SK-N-SH (cell line): ENCODE results near the gene CHST15. TPM values are rescaled to one million over a fixed set of nuclear protein-coding genes. Genes with fewer than 3 reads are reported as not detected.

ENCODE experiments used
- CTCF ChIA-PET: fragments of 300-600, 350-600 bp; formaldehyde crosslinking; extraction: SDS; loops from one replicate; lab custom pipeline; 2021; lab: Yijun Ruan, JAX
- POLR2A ChIA-PET: fragments of 350-600 bp; sonication (Branson Sonifier 250); formaldehyde crosslinking; extraction: SDS; loops from one replicate; lab custom pipeline; 2020; ENCODE audit warnings: antibody characterized with exemption, inconsistent platforms; lab: Yijun Ruan, JAX
- DNase-seq: peaks from one replicate; pipeline ENCODE4 v3.0.0; 2012
- H2AFZ ChIP-seq: fragments of 200-600 bp; sonication (generic); 2 replicates; pipeline ENCODE4 v1.8.1; 2016; ENCODE audit warnings: antibody characterized with exemption, mild to moderate bottlenecking, low read depth
- H3F3A ChIP-seq: fragments of 200-600 bp; sonication (generic); replicated peaks from 2 replicates; pipeline ENCODE3; 2016; ENCODE audit warnings: antibody characterized with exemption, mild to moderate bottlenecking; ENCODE audit not compliant: insufficient read depth
- H3K27ac ChIP-seq, 2 experiments: fragments of 200-500 bp in 1 of 2; fragments of 200-600 bp in 1 of 2; sonication (Bioruptor generic) in 1 of 2; sonication (generic), shearing (Covaris generic) in 1 of 2; 2 replicates each; pipeline versions ENCODE4 v1.5.1 to v1.6.1; 2014 to 2016; ENCODE audit warnings: low read depth in 2 of 2, inconsistent platforms in 1 of 2, low read length in 1 of 2, mild to moderate bottlenecking in 1 of 2, mixed read lengths in 1 of 2
- H3K27me3 ChIP-seq: fragments of 200-600 bp; sonication (generic), shearing (Covaris generic); 2 replicates; pipeline ENCODE4 v1.6.1; 2016; ENCODE audit warnings: mixed run types; ENCODE audit not compliant: insufficient read depth
- H3K36me3 ChIP-seq, 2 experiments: fragments of 200-500 bp in 1 of 2; fragments of 200-600 bp in 1 of 2; sonication (Bioruptor generic) in 1 of 2; sonication (generic) in 1 of 2; replicated peaks in 1 of 2; 2 replicates each; pipeline versions ENCODE3 to v1.5.1; 2014 to 2016; ENCODE audit warnings: low read length in 1 of 2, mild to moderate bottlenecking in 1 of 2; ENCODE audit not compliant: insufficient read depth in 2 of 2, control insufficient read depth in 1 of 2
- H3K4me1 ChIP-seq, 2 experiments: fragments of 200-500 bp in 1 of 2; fragments of 200-600 bp in 1 of 2; sonication (Bioruptor generic) in 1 of 2; sonication (generic), shearing (Covaris generic) in 1 of 2; 2 replicates each; pipeline versions ENCODE4 v1.5.1 to v1.6.1; 2014 to 2016; ENCODE audit warnings: low read depth in 1 of 2, low read length in 1 of 2, mixed run types in 1 of 2; ENCODE audit not compliant: insufficient read depth in 2 of 2, control insufficient read depth in 1 of 2
- H3K4me2 ChIP-seq: fragments of 200-600 bp; sonication (generic), shearing (Covaris generic); 2 replicates; pipeline ENCODE4 v1.6.1; 2017; ENCODE audit warnings: mixed run types
- H3K4me3 ChIP-seq, 2 experiments: fragments of 200-500 bp in 1 of 2; fragments of 200-600 bp in 1 of 2; sonication (Bioruptor generic) in 1 of 2; sonication (generic), shearing (Covaris generic) in 1 of 2; 2 replicates each; pipeline versions ENCODE4 v1.5.1 to v1.8.1; 2014 to 2016; ENCODE audit warnings: low read depth in 2 of 2, inconsistent platforms in 1 of 2, low read length in 1 of 2, mild to moderate bottlenecking in 1 of 2, mixed read lengths in 1 of 2, moderate library complexity in 1 of 2
- H3K79me2 ChIP-seq: fragments of 200-600 bp; sonication (generic); 2 replicates; pipeline ENCODE4 v1.8.1; 2017; ENCODE audit warnings: mild to moderate bottlenecking; ENCODE audit not compliant: insufficient read depth
- H3K9ac ChIP-seq: fragments of 200-600 bp; sonication (generic); 2 replicates; pipeline ENCODE4 v1.6.1; 2017; ENCODE audit warnings: mixed run types
- H3K9me2 ChIP-seq: fragments of 200-600 bp; sonication (generic); 2 replicates; pipeline ENCODE4 v1.6.1; 2017; ENCODE audit warnings: mixed run types
- H3K9me3 ChIP-seq: fragments of 200-600 bp; sonication (generic); 2 replicates; pipeline ENCODE4 v1.6.1; 2017; ENCODE audit warnings: mixed run types, mild to moderate bottlenecking, moderate library complexity
- H4K20me1 ChIP-seq: fragments of 200-600 bp; sonication (generic); 2 replicates; pipeline ENCODE4 v1.6.1; 2017; ENCODE audit warnings: mild to moderate bottlenecking, mixed run types; ENCODE audit not compliant: insufficient read depth
- EZH2phosphoT487 ChIP-seq: fragments of 200-600 bp; sonication (generic); IDR thresholded peaks from 2 replicates; pipeline ENCODE4 v1.6.1; 2017; ENCODE audit warnings: low read depth, mixed run types, mild to moderate bottlenecking, antibody characterized with exemption, moderate library complexity, borderline replicate concordance
- FOSL2 ChIP-seq: IDR thresholded peaks from 2 replicates; pipeline ENCODE4 v1.4.0; 2012; ENCODE audit warnings: low read depth, mild to moderate bottlenecking, moderate library complexity, borderline replicate concordance
- FOXM1 ChIP-seq: IDR thresholded peaks from 2 replicates; pipeline ENCODE4 v1.4.0; 2012; ENCODE audit warnings: low read depth, mild to moderate bottlenecking
- GATA2 ChIP-seq: sonication (generic); formaldehyde crosslinking; IDR thresholded peaks from 2 replicates; pipeline ENCODE4 v1.5.0; 2020; ENCODE audit warnings: mild to moderate bottlenecking, missing genetic modification reagents
- MXI1 ChIP-seq: IDR thresholded peaks from 2 replicates; pipeline ENCODE4 v1.6.1; 2012; ENCODE audit warnings: mild to moderate bottlenecking, low read depth, low read length, improper control_type of control experiment
- POLR2AphosphoS5 ChIP-seq: IDR thresholded peaks from 2 replicates; pipeline ENCODE4 v1.6.1; 2012; ENCODE audit warnings: low read depth, low read length
- RCOR1 ChIP-seq: fragments of 150-350 bp; IDR thresholded peaks from 2 replicates; pipeline ENCODE4 v1.6.1; 2017; ENCODE audit warnings: antibody characterized with exemption, low read length
- RFX5 ChIP-seq: IDR thresholded peaks from 2 replicates; pipeline ENCODE4 v1.6.1; 2012; ENCODE audit warnings: mild to moderate bottlenecking, improper control_type of control experiment, low read length
- RXRA ChIP-seq: IDR thresholded peaks from 2 replicates; pipeline ENCODE4 v1.4.0; 2012; ENCODE audit warnings: low read depth, mild to moderate bottlenecking, borderline replicate concordance
- SIN3A ChIP-seq: IDR thresholded peaks from 2 replicates; pipeline ENCODE4 v1.6.1; 2012; ENCODE audit warnings: low read depth, mild to moderate bottlenecking, low read length, moderate library complexity, borderline replicate concordance
- SMC3 ChIP-seq: IDR thresholded peaks from 2 replicates; pipeline ENCODE4 v1.6.1; 2012; ENCODE audit warnings: low read depth, low read length, improper control_type of control experiment
- TAF1 ChIP-seq: IDR thresholded peaks from 2 replicates; pipeline ENCODE4 v1.6.1; 2012; ENCODE audit warnings: low read depth, mild to moderate bottlenecking, low read length, moderate library complexity, borderline replicate concordance
- TCF12 ChIP-seq: IDR thresholded peaks from 2 replicates; pipeline ENCODE4 v1.4.0; 2012
- WGBS: methylation state at CpG from one replicate; pipeline ENCODE4 v1.1.6; 2017; ENCODE audit warnings: low lambda C conversion rate; 5-methylcytosine and 5-hydroxymethylcytosine counted together
- polyA plus RNA-seq, 3 experiments: library from polyadenylated mRNA; depleted of rRNA; stranded (reverse); fragments of >200 nt; gene quantifications; 2 replicates each; pipeline ENCODE4 v1.2.3, GENCODE V29; 2012
- TF ChIP-seq, protein P1 (sequence below): fragments of 200-600 bp; sonication (generic); IDR thresholded peaks from 2 replicates; pipeline ENCODE4 v1.6.1; 2017; ENCODE audit warnings: antibody characterized with exemption, mild to moderate bottlenecking, moderate library complexity
- TF ChIP-seq, protein P2 (sequence below): fragments of 150-350 bp; IDR thresholded peaks from 2 replicates; pipeline ENCODE4 v1.6.1; 2017; ENCODE audit warnings: antibody characterized with exemption, low read length, low read depth, borderline replicate concordance
- TF ChIP-seq, protein P3 (sequence below): IDR thresholded peaks from 2 replicates; pipeline ENCODE4 v1.4.0; 2012; ENCODE audit warnings: low read depth
- TF ChIP-seq, protein P4 (sequence below): IDR thresholded peaks from 2 replicates; pipeline ENCODE4 v1.4.0; 2012; ENCODE audit warnings: low read depth, borderline replicate concordance
- TF ChIP-seq, protein P5 (sequence below): fragments of 150-350 bp; IDR thresholded peaks from 2 replicates; pipeline ENCODE4 v1.6.1; 2016; ENCODE audit warnings: mild to moderate bottlenecking, low read depth, low read length

Gene CHST15
- polyA plus RNA-seq, 1 of the 3 experiments (the other 2 are of a cell fraction) = 0.02 TPM

DNA sequence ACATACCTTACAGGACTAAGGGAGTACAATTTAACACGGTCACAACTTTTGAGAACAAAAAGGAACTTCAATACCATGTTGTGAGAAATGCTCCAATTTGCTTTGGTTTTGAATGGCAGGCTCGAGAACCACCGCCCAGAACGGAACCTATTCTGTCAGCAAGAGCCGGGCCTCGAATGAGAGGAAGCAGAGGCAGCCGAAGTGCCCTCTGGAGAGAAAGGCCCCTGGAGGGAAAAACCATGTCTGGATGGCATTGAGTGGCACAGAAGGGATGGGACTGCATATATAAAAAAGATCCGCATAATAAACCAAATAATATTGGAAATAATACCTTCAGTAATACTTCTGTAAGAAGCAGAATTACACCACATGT lies 85.6 kb downstream of the CHST15 start:
- Histone ChIP-seq H3K9me2 (no peaks in the 10 kb centered on the region), H4K20me1 (no peaks in the 10 kb centered on the region), H3K4me2 (no peak overlapping the region), H3F3A (no peaks in the 10 kb centered on the region), H3K27ac (no peak overlapping the region), H3K4me1 (no peaks in the 10 kb centered on the region), H3K27me3 (no peaks in the 10 kb centered on the region), H3K9ac (no peak overlapping the region), H3K36me3 (no peaks in the 10 kb centered on the region), H3K79me2 (no peaks in the 10 kb centered on the region), H3K4me3 (no peak overlapping the region), H2AFZ (no peak overlapping the region), H3K9me3 (no peaks in the 10 kb centered on the region)
- 61% methylated on average over 8 of the region's 8 CpGs for WGBS
- POLR2A ChIA-PET = no interaction called here
- CTCF ChIA-PET = interaction anchor here (5.3 kb wide), 1 partner anchor 12 kb away, joined by 38 read pairs; no protein-coding TSS in a partner anchor
- TF ChIP-seq, protein P1, sequence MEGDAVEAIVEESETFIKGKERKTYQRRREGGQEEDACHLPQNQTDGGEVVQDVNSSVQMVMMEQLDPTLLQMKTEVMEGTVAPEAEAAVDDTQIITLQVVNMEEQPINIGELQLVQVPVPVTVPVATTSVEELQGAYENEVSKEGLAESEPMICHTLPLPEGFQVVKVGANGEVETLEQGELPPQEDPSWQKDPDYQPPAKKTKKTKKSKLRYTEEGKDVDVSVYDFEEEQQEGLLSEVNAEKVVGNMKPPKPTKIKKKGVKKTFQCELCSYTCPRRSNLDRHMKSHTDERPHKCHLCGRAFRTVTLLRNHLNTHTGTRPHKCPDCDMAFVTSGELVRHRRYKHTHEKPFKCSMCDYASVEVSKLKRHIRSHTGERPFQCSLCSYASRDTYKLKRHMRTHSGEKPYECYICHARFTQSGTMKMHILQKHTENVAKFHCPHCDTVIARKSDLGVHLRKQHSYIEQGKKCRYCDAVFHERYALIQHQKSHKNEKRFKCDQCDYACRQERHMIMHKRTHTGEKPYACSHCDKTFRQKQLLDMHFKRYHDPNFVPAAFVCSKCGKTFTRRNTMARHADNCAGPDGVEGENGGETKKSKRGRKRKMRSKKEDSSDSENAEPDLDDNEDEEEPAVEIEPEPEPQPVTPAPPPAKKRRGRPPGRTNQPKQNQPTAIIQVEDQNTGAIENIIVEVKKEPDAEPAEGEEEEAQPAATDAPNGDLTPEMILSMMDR = no peak
- TF ChIP-seq, protein P2, sequence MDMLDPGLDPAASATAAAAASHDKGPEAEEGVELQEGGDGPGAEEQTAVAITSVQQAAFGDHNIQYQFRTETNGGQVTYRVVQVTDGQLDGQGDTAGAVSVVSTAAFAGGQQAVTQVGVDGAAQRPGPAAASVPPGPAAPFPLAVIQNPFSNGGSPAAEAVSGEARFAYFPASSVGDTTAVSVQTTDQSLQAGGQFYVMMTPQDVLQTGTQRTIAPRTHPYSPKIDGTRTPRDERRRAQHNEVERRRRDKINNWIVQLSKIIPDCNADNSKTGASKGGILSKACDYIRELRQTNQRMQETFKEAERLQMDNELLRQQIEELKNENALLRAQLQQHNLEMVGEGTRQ = no peak
- no peak for TF ChIP-seq FOXM1
- TF ChIP-seq, protein P3, sequence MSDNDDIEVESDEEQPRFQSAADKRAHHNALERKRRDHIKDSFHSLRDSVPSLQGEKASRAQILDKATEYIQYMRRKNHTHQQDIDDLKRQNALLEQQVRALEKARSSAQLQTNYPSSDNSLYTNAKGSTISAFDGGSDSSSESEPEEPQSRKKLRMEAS = no peak
- TF ChIP-seq TAF1 = no peak
- TF ChIP-seq, protein P4, sequence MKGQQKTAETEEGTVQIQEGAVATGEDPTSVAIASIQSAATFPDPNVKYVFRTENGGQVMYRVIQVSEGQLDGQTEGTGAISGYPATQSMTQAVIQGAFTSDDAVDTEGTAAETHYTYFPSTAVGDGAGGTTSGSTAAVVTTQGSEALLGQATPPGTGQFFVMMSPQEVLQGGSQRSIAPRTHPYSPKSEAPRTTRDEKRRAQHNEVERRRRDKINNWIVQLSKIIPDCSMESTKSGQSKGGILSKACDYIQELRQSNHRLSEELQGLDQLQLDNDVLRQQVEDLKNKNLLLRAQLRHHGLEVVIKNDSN = no peak
- no peak for TF ChIP-seq RFX5
- TF ChIP-seq MXI1 = no peak
- TF ChIP-seq SMC3 = no peak
- TF ChIP-seq RXRA = no peak
- TF ChIP-seq POLR2AphosphoS5 = no peak
- TF ChIP-seq RCOR1 = no peak
- no peak for DNase-seq

DNA sequence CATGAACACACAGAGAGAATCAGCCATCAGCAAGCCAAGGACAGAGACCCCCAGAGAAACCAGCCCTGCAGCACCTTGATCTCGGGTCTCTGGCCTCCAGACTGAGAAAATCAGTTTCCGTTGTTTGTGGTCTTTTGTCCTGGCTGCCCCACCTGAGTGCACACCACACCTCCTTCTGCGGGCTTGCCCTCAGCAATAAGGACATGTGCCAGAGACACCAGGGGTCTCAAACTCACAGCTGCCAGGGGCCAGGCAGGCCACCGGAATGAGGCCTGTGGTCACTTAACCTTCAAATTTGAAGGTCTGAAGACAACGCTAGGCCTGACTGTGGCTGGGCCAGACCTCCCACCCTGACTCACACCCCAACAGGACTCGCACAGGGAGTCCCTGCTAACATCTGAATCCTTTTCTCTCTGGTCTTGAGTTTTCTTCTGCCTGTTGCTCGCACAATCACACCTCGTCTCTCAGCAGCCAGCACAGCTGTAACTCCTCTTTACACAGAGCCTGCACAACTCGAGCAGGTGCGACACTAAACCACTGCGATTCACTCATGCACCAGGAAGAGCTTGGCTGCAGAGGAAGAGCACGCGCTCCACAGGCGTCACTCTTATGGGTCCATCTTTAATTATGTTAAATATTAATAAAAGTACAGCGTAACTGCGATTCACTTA lies 86.2 kb downstream of the CHST15 start:
- no peak for DNase-seq
- WGBS = 79% methylated on average over 11 of the region's 16 CpGs

More for the DNA sequence above, 86.2 kb downstream of the CHST15 start:
- POLR2A ChIA-PET = no interaction called here
- H2AFZ ChIP-seq = no peak overlapping the region
- CTCF ChIA-PET = interaction anchor here (5.3 kb wide), 1 partner anchor 12 kb away, joined by 38 read pairs; no protein-coding TSS in a partner anchor
- H3F3A ChIP-seq = no peaks in the 10 kb centered on the region
- H3K9me3 ChIP-seq = no peaks in the 10 kb centered on the region
- H3K4me2 ChIP-seq = no peak overlapping the region
- TF ChIP-seq RFX5 = no peak
- TF ChIP-seq RXRA = no peak
- TF ChIP-seq, protein P5, sequence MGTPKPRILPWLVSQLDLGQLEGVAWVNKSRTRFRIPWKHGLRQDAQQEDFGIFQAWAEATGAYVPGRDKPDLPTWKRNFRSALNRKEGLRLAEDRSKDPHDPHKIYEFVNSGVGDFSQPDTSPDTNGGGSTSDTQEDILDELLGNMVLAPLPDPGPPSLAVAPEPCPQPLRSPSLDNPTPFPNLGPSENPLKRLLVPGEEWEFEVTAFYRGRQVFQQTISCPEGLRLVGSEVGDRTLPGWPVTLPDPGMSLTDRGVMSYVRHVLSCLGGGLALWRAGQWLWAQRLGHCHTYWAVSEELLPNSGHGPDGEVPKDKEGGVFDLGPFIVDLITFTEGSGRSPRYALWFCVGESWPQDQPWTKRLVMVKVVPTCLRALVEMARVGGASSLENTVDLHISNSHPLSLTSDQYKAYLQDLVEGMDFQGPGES = no peak
- no peak for TF ChIP-seq GATA2 (CRISPR knock-in tag)
- no peak for TF ChIP-seq SIN3A
- no peak for TF ChIP-seq MXI1
- TF ChIP-seq EZH2phosphoT487 = no peak
- TF ChIP-seq FOSL2 = no peak
- no peak for TF ChIP-seq RCOR1
- TF ChIP-seq, protein P2 = no peak
- no peak for TF ChIP-seq TCF12
- TF ChIP-seq, protein P3 = no peak
- no peak overlapping the region for H3K27ac ChIP-seq
- H3K36me3 ChIP-seq = no peaks in the 10 kb centered on the region
- no peak overlapping the region for H3K9ac ChIP-seq
- H3K79me2 ChIP-seq = no peaks in the 10 kb centered on the region
- H3K9me2 ChIP-seq = no peaks in the 10 kb centered on the region
- no peak overlapping the region for H3K4me3 ChIP-seq
- H3K4me1 ChIP-seq = no peaks in the 10 kb centered on the region
- H4K20me1 ChIP-seq = no peaks in the 10 kb centered on the region
- no peaks in the 10 kb centered on the region for H3K27me3 ChIP-seq
